ENCODE data around the gene GOLGA6L26.
"Not testable (repeated sequence)": the region's sequence is repeated elsewhere in the genome, so short reads cannot be mapped to it uniquely, and the experiment has no call there.

The GOLGA6L26 gene

DNA sequence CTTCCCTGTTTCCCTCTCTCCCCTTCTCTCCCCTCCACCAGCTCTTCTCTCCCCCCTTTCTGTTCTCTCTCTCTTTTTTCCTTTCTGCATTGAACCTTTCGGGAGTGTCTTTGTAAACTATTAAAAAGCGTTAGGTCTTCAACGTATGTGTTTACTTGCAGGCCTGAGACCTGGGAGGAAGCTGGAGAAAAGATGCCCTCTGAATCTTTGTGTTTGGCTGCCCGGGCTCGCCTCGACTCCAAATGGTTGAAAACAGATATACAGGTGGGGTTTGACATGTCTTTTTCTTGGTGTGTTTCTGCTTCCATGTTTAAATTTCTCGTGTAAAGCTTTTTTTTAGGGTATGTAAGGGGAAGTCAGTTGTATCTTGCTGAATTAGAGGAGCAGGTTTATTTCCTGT, 29.7 kb downstream of the GOLGA6L26 start:
- not testable (repeated sequence) for DNase-seq (ENCODE audit: extremely low read depth, low read depth)
- peak overlapping the region; percentile 45 for H3K4me3 ChIP-seq (replicated peaks; ENCODE audit: low read depth, low read length)

GRCh38 chr15:23303654-23304053, 30.3 kb downstream of the GOLGA6L26 start:
- DNase-seq (ENCODE audit: extremely low read depth, low read depth) = not testable (repeated sequence)
- peak overlapping the region; percentile 45 for H3K4me3 ChIP-seq (replicated peaks; ENCODE audit: low read depth, low read length)

DNA sequence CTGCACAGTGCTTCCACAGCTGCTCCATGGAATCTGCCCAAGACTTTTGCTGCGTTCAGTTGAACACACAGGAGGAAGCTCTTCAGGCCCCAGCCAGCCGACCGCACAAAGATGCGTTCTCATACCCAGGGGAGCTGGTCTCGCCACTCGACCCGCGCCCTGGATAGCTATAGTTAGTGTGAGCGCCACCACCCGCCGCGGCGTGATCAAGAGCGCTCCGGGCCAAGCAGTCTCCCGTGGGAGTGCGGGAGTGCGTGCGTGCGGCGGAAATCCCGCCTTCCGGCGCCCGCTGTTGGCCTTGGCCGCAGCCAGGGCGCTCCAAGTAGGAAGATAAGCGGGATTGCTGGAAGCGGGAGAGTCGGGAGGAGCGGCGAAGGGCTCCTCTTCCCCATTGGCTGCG, 30.8 kb downstream of the GOLGA6L26 start:
- peak overlapping the region; percentile 30 for H3K4me3 ChIP-seq (replicated peaks; ENCODE audit: low read depth, low read length)
- DNase-seq (ENCODE audit: extremely low read depth, low read depth) = not testable (repeated sequence)
